A673 (cell line): ENCODE data around the gene IL15. TPM values are rescaled to one million over a fixed set of nuclear protein-coding genes. Genes with fewer than 3 reads are reported as not detected.
"Not testable (repeated sequence)": the region's sequence is repeated elsewhere in the genome, so short reads cannot be mapped to it uniquely, and the experiment has no call there.

ENCODE experiments used
- BruUV-seq: library from RNA; stranded (reverse); fragments of 400-500 nt; replicated peaks from 2 replicates; lab custom pipeline; 2021; lab: Mats Ljungman, UMichigan
- CTCF ChIA-PET: fragments of 300-600 bp; sonication (Branson Sonifier 250); formaldehyde crosslinking; loops from one replicate; lab custom pipeline; 2022; ENCODE audit warnings: antibody characterized with exemption; lab: Charles Lee
- POLR2A ChIA-PET: fragments of 300-600 bp; sonication (Branson Sonifier 250); formaldehyde crosslinking; loops from one replicate; lab custom pipeline; 2022; ENCODE audit warnings: antibody characterized with exemption; ENCODE audit not compliant: low non-redundant PET; lab: Charles Lee
- DNase-seq: peaks from one replicate; pipeline ENCODE4 v3.0.0-alpha.2; 2015; ENCODE audit warnings: low spot score
- H3K27ac ChIP-seq: fragments of 200-600 bp; sonication (generic); 2 replicates; pipeline ENCODE4 v1.5.1; 2016; ENCODE audit warnings: mixed run types, low read depth, mild to moderate bottlenecking, mixed read lengths, antibody characterized with exemption, low read length; ENCODE audit not compliant: poor library complexity, severe bottlenecking
- H3K27me3 ChIP-seq: fragments of 200-600 bp; sonication (generic); replicated peaks from 2 replicates; pipeline ENCODE4 v1.6.1; 2017; ENCODE audit warnings: mixed run types, low read depth, mild to moderate bottlenecking, mixed read lengths, antibody characterized with exemption, low read length; ENCODE audit not compliant: insufficient read depth, poor library complexity
- H3K36me3 ChIP-seq: fragments of 200-600 bp; sonication (generic); 2 replicates; pipeline ENCODE4 v1.6.1; 2016; ENCODE audit warnings: mixed run types, mild to moderate bottlenecking, mixed read lengths, antibody characterized with exemption, low read length; ENCODE audit not compliant: insufficient read depth, poor library complexity, severe bottlenecking
- H3K4me1 ChIP-seq: fragments of 200-600 bp; sonication (generic); 2 replicates; pipeline ENCODE4 v1.6.1; 2017; ENCODE audit warnings: mixed run types, mild to moderate bottlenecking, mixed read lengths, antibody characterized with exemption, low read length; ENCODE audit not compliant: insufficient read depth, poor library complexity, severe bottlenecking
- H3K4me3 ChIP-seq: fragments of 200-600 bp; sonication (generic); 2 replicates; pipeline ENCODE4 v1.5.1; 2016; ENCODE audit warnings: low read depth, mixed run types, mild to moderate bottlenecking, mixed read lengths, low read length; ENCODE audit not compliant: poor library complexity, severe bottlenecking
- H3K9me3 ChIP-seq: fragments of 200-600 bp; sonication (generic); 2 replicates; pipeline ENCODE4 v1.6.1; 2016; ENCODE audit warnings: mixed run types, low read depth, mild to moderate bottlenecking, mixed read lengths, antibody characterized with exemption, low read length; ENCODE audit not compliant: poor library complexity, severe bottlenecking
- EZH2 ChIP-seq: fragments of 200-600 bp; sonication (generic); IDR thresholded peaks from 2 replicates; pipeline ENCODE4 v1.6.1; 2017; ENCODE audit warnings: borderline replicate concordance, low read depth, mild to moderate bottlenecking, mixed read lengths, antibody characterized with exemption, low read length; ENCODE audit not compliant: poor library complexity, severe bottlenecking
- intact Hi-C: fragments of 100-400 bp; cut with micrococcal nuclease; formaldehyde crosslinking; loops from one replicate; pipeline ENCODE4 v1.10.0; 2022; ENCODE audit not compliant: unreplicated experiment
- total RNA-seq: library from RNA; stranded (reverse); gene quantifications from 2 replicates; pipeline ENCODE4 v1.2.3, GENCODE V29; 2021
- TF ChIP-seq, protein P1 (sequence below): fragments of 300-800, 200-600 bp; sonication (generic); conservative IDR thresholded peaks from 2 replicates; pipeline ENCODE4 v1.5.1; 2017; ENCODE audit warnings: low read depth, mild to moderate bottlenecking, antibody characterized with exemption, low read length, moderate library complexity, mixed read lengths

The IL15 gene
- total RNA-seq, 1 experiment from 2014 or later, result 0.21 TPM

DNA sequence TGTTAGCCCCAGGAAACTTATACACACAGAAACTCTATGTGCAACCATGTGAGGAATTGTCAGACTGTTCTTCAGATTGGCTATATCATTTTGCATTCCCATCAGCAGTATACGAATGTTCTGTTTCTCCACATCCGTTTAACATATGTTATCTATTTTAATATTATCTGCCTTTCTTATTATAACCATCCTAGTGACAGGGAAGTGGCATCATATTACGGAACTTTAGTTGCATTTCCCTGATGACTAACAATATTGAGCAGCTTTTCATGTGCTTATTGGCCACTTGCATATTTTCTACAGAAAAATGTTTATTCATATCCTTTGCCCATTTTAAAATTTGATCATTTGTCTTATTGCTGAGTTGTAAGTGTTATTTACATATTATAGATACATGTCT is 36.5 kb upstream of the IL15 start:
- no peaks in the 10 kb centered on the region for H3K36me3 ChIP-seq
- POLR2A ChIA-PET, result no interaction called here
- intact Hi-C loops, result no loop called here
- BruUV-seq, result no TSS peak
- H3K9me3 ChIP-seq, result no peaks in the 10 kb centered on the region
- H3K27ac ChIP-seq, result no peak overlapping the region
- CTCF ChIA-PET, result no interaction called here
- H3K4me1 ChIP-seq, result no peaks in the 10 kb centered on the region
- no peak overlapping the region for H3K4me3 ChIP-seq
- no peak for TF ChIP-seq EZH2
- TF ChIP-seq, protein P1, sequence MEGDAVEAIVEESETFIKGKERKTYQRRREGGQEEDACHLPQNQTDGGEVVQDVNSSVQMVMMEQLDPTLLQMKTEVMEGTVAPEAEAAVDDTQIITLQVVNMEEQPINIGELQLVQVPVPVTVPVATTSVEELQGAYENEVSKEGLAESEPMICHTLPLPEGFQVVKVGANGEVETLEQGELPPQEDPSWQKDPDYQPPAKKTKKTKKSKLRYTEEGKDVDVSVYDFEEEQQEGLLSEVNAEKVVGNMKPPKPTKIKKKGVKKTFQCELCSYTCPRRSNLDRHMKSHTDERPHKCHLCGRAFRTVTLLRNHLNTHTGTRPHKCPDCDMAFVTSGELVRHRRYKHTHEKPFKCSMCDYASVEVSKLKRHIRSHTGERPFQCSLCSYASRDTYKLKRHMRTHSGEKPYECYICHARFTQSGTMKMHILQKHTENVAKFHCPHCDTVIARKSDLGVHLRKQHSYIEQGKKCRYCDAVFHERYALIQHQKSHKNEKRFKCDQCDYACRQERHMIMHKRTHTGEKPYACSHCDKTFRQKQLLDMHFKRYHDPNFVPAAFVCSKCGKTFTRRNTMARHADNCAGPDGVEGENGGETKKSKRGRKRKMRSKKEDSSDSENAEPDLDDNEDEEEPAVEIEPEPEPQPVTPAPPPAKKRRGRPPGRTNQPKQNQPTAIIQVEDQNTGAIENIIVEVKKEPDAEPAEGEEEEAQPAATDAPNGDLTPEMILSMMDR, result no peak
- no peaks in the 10 kb centered on the region for H3K27me3 ChIP-seq
- no peak for DNase-seq

DNA sequence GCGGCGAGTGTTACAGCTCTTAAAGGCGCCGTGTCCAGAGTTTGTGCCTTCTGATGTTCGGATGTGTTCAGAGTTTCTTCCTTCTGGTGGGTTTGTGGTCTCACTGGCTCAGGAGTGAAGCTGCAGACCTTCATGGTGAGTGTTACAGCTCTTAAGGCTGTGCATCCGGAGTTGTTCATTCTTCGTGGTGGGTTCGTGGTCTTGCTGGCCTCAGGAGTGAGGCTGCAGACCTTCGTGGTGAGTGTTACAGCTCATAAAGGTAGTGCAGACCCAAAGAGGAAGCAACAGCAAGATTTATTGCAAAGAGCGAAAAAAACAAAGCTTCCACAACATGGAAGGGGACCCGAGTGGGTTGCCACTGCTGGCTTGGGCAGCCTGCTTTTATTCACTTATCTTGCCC is 31.7 kb upstream of the IL15 start:
- POLR2A ChIA-PET, H3K4me1 ChIP-seq, intact Hi-C loops, H3K4me3 ChIP-seq, H3K36me3 ChIP-seq, DNase-seq, H3K27ac ChIP-seq, H3K9me3 ChIP-seq, CTCF ChIA-PET, BruUV-seq, H3K27me3 ChIP-seq: not testable (repeated sequence)

DNA sequence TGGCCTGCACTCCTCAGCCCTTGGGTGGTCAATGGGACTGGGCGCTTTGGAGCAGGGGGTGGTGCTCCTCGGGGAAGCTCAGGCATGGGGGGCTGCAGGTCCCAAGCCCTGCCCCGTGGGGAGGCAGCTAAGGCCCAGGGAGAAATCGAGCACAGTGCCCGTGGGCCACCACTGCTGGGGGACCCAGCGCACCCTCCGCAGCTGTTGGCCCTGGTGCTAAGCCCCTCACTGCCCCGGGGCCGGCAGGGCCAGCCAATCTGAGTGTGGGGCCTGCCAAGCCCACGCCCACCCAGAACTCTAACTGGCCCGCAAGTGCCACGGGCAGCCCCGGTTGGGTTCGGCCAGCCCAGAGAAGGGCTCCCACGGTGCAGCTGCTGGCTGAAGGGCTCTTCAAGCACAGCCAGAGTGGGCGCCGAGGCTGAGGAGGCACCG is 30.9 kb upstream of the IL15 start:
- Histone ChIP-seq H3K4me1 (no peaks in the 10 kb centered on the region), H3K27ac (no peak overlapping the region), H3K27me3 (no peaks in the 10 kb centered on the region), H3K9me3 (no peaks in the 10 kb centered on the region), H3K36me3 (no peaks in the 10 kb centered on the region), H3K4me3 (no peak overlapping the region)
- no peak for DNase-seq
- TF ChIP-seq, protein P1, result no peak
- TF ChIP-seq EZH2, result no peak
- CTCF ChIA-PET, result no interaction called here
- intact Hi-C loops, result no loop called here
- POLR2A ChIA-PET, result no interaction called here
- no TSS peak for BruUV-seq

DNA sequence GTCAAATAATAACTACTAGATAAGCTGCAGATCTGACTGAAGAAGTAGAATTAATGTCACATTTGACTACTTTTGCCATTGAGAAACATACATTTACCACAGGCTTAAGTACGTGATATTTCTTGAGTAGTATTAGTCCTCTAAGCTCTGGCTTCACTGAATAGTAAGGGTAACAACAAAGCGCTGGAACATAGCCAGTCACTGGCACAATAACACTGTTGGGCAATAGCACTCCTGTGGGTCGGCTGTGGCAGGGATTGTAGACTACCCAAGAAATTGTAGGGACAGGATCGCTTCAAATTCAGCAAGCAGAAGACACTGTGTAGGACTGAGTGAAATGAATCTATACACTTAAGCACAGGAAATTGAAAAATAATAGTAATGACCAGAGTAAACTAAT is 27.1 kb upstream of the IL15 start:
- ChIA-PET CTCF (no interaction called here), POLR2A (no interaction called here)
- H3K27me3 ChIP-seq, result no peaks in the 10 kb centered on the region
- TF ChIP-seq, protein P1, result no peak
- TF ChIP-seq EZH2, result no peak
- no peaks in the 10 kb centered on the region for H3K36me3 ChIP-seq
- intact Hi-C loops, result no loop called here
- DNase-seq, result no peak
- no peaks in the 10 kb centered on the region for H3K9me3 ChIP-seq
- no peak overlapping the region for H3K4me3 ChIP-seq
- no peaks in the 10 kb centered on the region for H3K4me1 ChIP-seq
- BruUV-seq, result no TSS peak
- no peak overlapping the region for H3K27ac ChIP-seq
